Lung microvascular endothelial cell (primary cell): ENCODE results near the gene SLC44A3. TPM values are rescaled to one million over a fixed set of nuclear protein-coding genes. Genes with fewer than 3 reads are reported as not detected.

Source experiments
- DNase-seq, 2 donors: peaks; one replicate each; pipeline versions ENCODE4 v3.0.0 to v3.0.0-alpha.2; 2010; ENCODE audit warnings: low read depth in 2 of 2
- total RNA-seq: library from RNA; depleted of rRNA; stranded (reverse); fragments of >200 nt; gene quantifications from 2 replicates; pipeline ENCODE4 v1.2.1, GENCODE V29; 2014

The SLC44A3 gene
- total RNA-seq, 1 donor from 2014 or later, result 4.8 TPM

DNA sequence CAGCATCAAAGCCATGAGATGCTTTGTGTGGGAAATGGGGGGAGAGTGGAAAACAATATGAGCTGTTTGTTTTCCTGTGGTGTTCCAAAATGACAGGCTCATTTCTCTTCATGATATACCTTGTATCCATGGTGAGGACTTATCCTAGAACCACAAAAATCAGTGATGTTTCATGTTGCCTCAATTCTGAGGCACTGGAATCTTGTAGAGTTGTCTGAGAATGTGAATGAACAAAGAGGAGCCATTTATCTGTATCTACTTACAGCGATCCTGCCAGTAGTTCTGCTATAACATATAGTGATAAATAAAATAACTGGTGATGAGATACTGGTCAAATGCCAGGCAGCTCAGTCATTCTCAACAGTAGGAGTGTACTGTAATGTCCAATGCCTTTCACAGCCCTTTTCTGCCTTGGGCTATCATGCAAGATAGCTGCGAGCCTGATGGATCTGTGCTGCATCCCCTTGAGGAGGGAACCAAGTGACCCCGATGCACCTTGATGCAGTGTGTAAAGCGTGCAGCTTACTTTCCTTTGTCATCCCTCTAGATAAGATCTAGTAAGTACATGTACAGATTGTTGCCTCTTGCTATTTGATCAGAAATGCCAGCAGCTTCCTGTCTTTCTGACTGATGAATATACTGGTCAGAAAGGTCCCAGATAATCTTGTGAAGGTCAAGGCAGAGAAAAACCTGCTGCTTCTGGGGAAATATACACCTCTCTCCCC is 52.8 kb downstream of the SLC44A3 start:
- DNase-seq, result peak; percentile 23 to 32

DNA sequence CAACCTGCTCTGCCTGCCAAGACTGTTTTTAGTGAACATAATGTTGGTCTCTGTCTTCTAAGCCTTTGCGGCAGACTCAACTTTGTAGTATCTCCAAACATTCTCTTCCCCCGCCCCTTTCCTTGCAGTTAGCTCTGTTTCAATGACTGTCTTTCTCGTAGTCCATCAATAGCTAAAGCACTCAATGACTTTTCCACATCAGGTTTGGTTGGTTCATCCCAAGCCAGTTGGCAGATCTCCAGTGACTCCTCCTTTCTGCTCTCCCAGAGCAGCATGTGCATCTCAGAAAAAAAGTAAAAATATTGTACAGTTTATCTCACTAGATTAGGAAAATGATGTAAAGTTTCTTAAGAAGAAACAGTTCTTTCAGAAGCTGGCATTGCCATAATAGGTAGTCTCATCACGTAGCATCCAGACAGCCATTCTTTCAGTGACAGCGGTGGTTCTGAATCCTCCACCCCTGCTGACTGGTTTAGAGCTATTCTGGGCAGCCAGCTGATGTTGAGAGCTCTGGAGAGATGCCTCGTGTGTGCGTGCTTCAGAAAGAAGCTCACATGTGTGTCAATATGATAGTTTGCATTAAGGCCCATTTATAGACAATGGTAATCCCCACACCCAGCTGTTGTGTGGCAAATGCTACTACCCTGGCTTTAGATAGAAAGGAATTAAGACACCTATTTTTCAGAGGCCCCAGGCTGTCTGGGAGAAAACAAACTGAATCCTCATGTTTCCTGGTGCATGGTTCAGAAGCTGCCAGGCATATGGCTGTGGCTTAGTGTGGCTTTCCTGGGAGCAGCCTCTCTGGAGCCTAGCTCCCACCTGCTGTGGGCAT is 53.6 kb downstream of the SLC44A3 start:
- DNase-seq, result no peak

DNA sequence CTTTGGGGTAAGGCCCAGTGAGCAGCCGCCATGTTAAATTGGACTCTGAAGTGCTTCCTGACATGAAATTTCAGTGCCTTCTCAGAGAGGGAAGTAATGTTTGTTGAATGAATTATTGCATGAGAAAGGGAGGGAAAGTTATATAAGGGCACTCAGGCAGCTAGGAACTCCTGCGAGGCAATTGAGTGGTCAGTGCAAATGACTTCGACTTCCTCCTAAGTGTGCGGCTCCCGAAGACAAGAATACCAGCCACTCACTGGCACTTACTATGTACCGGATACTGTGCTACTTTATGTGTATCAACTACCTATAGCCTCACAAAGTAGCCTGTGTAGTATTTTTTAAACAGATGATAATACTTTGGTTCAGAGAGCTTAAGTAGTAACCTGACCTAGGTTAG is 54.3 kb downstream of the SLC44A3 start:
- DNase-seq, result no peak

DNA sequence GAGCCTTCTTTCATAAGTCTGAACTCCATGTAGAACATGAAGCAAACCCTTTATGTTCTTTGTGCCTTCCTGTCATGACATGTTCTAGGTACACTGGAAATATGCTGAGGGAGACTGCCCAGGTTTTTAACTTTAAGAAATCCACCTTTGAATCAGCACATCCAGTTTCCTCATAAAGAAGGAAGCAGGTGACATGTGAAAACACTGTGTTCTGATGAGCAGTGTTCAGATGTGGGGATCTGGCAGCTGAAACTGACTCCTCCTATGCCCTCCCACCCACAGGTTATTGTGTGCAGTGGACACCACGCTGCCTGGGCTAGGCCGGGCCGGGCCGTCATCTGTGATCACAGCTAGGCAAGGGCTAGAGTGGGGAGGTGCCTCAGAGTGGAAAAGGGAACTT is 55.6 kb downstream of the SLC44A3 start:
- DNase-seq, result no peak

DNA sequence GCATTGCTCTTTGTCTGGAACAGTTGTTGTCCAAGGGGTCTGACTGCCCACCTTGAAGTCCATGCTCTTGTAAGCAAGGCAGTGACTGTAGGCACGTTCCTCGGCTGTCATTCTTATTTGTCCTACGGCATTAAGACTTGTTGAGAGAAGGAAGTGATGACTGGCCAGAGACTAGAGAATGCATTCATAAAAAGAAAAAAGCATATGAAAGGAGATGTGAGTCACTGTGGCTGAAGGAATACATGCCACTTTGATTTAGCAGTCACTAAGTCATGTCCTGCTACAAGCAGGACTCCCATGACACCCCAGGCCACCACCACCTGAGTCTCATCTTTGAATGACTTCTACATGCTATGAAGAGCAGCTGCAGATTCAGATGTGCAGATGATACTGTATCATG is 56.2 kb downstream of the SLC44A3 start:
- peak in 1 of 2 donors; percentile 85 for DNase-seq

DNA sequence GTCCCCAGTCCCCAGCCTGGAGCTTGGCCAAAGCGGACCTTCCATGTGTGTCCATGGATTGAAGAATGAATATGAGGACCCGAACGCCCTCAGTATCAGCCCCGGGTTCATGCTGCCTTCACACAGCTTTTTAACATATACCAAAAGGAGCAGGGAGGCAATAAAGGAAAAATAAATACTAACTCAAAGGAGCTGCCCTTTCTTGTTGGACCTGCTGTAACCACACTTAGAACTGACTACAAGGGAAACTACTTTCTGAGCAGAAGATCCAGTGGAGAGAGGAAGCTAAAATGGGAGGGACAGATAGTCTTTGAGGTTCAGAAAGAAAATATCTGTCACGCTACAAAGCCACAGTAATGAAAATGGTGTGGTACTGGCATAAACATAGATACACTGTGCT is 58.2 kb downstream of the SLC44A3 start:
- no peak for DNase-seq

DNA sequence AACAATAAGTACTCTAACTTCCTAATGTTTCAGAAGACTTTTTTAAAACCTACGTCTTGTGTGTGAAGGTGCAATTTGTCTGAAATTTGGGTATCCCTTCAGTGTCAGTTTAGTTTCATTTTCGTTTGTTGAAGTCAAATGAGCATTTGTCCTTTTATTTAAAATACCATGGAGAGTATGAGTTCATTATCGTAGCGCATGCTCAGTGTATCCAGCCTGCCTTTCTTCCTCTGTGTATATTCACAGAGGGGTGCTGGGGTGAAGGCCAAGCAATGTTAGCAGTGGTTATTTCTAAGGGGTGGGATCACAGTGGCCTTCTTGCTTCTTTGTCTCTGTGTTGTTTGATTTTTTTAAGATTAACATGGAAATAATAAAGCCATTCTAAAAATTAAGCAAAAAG is 63.5 kb downstream of the SLC44A3 start:
- peak; percentile 55 to 59 for DNase-seq

DNA sequence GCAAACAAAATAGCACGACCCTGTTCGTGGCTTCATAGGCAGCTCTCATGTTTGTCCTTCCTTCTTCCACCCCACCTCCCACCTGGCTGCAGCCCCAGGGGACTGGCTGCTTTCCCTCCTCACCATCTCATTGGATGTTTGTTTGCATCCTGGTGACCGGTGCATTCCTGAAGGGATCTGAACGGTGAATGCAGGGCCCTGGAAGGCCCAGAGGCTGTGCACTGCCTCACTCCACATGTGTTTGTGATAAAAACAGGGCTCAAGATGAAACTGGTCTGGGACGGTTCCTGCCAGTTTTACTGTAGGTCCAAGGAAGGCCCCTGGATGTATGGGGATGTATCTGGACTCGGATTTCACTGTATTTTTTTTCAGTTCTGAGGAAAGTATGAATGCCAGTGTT is 63.9 kb downstream of the SLC44A3 start:
- DNase-seq, result no peak

DNA sequence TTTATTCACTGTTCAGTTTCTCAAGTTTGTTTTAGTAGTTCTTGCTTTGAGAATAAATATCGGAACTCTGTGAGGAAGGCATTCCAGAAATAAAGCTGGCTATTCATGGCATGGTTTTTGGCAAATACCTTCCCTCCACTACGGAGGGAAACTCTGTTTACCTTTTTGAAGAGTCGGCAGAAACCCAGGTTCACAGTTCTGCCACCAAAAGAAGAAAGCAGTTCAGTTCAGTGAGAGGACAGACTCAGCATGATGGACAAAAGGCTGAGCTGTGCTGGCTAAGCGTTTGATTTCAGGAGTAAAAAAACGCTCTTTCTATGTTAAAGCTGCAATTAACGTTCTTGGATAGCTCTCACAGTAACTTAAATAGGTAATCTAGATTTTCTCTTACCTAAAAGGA is 64.3 kb downstream of the SLC44A3 start:
- DNase-seq, result no peak

DNA sequence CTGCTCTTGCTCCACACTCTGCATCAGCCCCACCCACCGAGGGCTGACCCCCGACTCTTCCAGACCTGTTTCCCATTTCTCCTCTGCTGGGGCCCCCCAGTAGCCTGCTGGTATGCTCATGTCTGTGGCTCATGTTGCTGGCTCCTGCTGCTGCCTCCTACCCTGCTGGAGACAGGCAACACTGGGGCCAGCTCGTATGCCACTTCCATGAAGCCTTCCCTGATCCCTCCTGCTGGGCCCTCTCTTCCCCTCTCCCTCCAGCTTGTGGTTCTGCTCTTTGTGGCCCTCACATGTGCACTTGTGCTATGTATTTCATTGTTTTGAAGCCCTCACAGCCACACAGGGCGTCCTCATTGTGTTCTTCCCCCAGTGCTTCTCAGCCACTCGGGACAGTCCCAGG is 66.2 kb downstream of the SLC44A3 start:
- no peak for DNase-seq

DNA sequence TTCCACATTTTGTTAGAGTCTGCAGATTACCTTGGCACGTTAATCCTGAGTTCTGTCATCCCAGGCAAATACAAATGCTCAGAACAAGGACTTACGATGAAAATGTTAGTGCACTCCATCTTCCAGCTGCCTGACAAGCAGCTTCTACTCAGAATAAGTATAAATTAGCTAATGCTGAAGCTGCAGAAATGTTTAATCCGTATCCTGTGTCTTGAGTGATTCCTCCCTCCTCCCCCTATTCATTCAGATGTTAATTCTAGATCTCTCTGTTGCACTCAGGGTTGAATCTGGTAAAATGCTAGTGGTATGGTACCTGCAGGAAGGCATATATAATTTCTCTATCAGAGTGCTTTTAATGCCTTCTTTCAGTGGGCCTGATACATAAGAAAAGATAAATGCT is 66.9 kb downstream of the SLC44A3 start:
- DNase-seq, result no peak

DNA sequence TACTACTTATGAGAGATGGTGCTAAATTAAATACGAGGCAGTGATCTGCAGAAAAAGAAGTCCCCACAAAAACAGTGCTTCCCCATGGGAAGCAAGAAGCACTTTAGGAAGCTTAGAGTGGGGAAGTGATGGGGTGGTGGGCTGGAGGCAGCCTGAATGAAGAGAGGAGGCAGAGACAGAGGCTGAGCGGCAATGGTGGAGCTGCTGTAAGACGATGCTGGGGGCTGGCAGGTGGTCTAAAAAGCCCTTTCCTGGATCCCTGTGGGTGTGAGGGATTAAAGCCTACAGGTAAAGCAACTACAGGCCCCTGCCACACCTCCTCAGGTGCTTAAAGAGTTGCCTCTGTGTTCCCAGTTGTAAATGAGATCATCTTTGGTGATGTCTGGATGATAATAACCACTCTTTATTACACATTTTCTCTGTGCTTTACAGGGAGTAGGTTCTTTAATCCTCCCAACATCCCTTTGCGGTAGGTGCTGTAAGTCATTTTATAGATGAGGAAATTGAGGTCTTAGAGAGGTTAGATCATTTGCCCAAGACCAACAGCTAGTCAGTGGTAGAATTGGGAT is 67.5 kb downstream of the SLC44A3 start:
- no peak for DNase-seq

DNA sequence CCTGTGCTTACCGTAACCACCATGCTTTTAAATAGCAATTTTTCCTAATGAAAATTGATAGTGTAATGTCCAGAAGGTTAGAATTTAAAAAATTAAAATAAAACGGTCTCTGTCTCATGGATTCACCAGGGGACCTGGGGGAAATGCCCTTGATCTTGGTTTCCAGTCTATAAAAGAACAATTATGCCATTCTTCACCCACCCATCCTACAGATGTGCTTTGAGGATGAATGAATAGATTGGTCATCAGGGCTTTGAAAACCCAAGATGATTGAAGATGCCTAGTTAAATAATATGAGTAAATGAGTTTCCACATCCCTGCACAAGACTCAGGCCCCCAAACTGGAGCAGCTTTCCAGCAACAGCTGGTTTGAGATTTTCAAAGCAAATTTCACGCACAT is 68.0 kb downstream of the SLC44A3 start:
- no peak for DNase-seq

DNA sequence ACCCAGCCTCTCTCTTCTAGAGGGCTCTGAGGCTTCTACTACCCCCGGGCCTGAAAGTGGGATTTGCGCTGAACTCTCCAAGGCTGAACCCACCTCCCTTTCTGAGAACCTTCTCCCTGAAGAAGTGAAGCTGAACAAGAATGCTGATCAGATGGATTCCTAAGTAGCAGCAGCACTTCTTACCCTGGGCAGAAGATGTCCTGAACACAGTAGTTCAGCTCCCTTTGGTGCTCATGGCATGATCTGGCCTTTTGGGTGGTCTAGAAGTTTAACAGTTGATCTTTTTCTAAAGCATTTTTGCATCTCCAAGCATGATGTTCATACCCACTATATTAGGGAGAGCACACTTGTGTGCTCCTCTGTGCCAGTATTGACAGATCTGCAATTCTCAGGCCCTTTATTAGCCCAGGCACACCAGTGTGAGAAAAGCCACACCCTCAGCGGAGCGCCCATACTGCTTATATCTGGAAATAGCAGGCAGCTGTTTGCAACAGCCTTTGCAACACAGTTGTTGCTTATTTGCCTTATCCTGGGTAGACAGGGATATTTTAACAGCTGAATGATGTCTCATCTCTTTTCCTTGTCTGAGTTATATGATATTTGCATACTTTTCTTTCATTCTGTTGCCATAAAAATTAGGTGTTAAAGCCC is 72.6 kb downstream of the SLC44A3 start:
- no peak for DNase-seq

DNA sequence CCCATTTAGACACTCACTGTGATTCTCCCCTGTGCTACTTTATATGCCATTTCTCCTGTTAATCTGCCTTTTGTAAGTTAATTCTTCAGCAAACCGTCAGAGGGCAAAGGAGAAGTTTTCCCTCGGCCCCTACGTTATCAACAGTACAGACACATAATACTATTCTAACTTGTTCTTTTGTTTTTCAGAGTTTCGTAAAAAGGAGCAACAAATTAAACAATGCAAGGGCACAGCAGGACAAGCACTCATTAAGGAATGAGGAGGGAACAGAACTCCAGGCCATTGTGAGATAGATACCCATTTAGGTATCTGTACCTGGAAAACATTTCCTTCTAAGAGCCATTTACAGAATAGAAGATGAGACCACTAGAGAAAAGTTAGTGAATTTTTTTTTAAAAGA is 74.5 kb downstream of the SLC44A3 start:
- no peak for DNase-seq

DNA sequence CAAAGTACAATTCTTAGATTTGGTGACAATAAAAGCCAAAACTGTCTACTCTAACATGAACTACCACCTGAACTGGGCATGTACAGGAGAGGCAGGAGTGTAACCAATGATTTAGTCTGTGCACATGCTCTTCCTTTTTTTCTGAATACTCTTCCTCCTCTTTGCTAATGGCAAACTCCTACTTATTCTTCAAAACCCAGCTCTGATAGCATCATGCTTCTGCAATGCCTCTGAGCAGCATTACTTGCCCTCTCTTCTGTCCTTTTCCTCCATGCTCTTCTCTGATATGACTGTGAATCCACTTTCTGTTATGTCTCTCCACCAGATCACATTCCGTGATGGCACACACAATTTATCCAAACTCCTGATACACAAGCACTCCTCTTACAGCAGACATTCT is 75.4 kb downstream of the SLC44A3 start:
- no peak for DNase-seq

DNA sequence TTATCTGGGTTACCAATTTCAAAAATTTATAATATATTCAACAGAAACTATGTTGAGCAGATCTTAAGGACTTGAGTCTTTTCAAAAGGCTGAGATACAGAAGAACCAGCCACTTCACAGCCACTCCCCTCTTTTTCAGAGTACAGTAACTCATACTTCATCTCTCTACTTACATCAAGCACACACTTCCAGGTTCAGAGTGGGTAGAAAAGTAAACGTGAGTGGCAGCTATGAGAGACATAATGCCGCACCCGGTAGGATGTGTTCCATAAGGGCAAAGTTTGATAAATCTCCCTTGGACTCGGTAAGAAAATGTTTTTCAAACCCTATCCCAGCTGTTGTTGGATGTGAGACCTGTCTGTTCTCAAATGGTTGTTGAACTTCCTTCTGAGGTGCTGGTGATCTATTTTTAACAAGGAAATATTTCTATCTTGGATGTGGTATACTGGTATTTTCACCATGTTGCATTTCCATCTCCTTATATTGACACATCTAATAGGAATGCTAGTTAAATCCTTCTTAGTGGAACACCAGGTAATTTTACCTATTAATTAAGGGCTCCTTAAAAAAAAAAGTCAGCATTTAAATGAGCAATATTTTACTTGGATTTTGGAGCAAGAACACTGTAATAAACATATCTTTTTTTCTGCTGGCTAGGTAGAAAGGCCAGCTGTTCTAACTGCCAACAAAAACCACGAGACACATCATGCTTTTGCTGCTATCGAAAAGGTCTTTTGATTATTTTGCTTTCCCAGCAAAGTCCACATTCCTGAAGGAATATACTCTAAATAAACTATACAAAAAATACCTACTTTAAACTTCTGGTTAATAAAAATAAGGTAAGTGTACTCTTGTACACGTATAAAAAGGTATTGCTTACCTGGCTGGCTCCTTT is 78.6 kb downstream of the SLC44A3 start:
- DNase-seq, result no peak

DNA sequence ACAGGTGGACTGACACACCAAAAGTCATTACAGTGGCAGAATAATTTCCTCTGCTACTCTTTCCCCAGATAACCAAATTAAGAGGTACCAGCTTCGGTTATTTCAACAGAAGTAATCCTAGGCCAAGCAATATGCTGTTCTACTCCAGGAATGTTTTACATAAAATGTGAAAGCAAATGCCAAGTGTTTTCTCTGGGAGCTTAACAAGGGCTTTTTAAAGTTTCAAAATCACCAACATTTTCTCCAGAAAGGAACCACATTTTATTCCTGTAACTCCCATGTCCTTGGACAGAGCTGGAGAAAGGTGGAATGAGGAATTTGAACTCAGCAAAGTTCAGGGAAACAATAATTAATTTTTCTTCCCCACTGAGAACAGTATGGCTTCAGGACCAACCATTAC is 79.6 kb downstream of the SLC44A3 start:
- DNase-seq, result no peak

DNA sequence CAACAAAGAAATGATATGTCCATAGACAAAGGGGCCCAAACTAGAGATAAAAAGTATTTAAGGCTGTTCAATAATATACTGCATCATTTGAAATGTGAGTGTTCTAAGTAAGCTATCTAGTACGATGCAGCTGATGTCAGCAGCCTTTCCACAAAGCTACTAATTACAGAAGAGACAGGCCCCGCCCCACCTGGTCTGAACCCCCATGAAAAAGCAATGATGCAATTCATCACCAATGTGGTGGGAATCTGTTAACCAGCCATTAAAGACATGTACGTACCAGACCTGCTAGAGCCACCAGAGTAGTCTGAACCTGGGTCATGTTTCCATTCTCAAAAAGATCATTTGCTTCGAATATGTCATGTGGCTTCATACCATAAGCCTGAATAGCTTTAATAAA is 81.7 kb downstream of the SLC44A3 start:
- no peak for DNase-seq

DNA sequence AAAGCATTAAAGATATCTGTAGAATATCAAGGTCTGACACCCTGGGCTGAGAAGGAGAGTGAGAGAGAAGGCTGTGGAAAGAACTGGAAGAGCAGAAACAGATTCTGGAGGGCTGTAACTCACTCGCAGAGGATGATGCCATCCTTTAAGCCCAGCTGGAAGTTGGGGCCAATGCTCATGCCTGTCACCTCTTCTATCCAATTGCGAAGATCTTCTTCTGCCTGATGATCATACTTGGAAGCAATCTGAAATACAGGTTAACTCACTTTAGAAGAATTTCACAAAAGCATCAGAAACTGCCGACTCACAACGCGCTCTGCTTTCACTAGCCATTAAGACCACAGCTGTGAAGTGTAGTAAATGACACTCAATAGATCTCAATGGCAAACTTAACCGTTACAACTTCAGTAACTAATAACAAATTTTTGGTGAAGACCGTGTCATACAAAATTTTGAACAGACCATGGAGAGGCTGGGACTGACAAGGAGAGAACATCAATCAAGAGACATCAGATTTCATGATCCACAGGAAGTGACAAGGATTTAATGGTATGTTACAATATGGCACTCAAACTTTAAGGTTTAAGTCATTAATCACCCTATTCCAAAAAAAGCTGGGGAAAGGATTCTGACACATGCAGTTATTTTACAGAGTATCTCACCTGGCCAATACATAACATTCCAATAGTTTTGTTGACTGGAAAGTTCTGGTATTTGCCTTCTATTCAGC is 83.3 kb downstream of the SLC44A3 start:
- DNase-seq, result no peak

DNA sequence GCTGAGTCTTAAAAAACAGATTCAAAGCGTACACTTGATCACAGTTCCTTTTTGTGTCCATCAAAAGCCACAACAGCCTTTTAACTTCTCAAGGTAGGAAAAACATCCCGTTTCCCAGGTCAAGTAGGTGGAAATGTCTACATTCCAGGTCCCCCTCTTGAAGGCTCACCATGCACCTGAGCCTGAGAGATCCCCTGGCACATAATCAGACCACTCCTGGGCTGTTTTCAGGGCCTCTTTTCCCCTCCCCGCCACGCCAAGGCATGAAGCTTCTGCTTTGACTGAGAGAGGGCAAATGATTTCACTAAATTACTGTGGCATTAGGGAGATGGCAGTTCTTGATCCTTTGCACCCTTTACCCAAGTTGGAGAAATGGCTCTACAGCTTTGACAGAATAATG is 85.0 kb downstream of the SLC44A3 start:
- no peak for DNase-seq
